Limb (tissue), 2 donors: ENCODE results near the gene SET.
"Not testable (repeated sequence)": the region's sequence is repeated elsewhere in the genome, so short reads cannot be mapped to it uniquely, and the experiment has no call there.

ENCODE experiments used
- DNase-seq, 2 donors: peaks; one replicate each; pipeline ENCODE4 v3.0.0-alpha.2; 2016; ENCODE audit errors: extremely low spot score in 2 of 2

The SET gene, protein sequence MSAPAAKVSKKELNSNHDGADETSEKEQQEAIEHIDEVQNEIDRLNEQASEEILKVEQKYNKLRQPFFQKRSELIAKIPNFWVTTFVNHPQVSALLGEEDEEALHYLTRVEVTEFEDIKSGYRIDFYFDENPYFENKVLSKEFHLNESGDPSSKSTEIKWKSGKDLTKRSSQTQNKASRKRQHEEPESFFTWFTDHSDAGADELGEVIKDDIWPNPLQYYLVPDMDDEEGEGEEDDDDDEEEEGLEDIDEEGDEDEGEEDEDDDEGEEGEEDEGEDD

DNA sequence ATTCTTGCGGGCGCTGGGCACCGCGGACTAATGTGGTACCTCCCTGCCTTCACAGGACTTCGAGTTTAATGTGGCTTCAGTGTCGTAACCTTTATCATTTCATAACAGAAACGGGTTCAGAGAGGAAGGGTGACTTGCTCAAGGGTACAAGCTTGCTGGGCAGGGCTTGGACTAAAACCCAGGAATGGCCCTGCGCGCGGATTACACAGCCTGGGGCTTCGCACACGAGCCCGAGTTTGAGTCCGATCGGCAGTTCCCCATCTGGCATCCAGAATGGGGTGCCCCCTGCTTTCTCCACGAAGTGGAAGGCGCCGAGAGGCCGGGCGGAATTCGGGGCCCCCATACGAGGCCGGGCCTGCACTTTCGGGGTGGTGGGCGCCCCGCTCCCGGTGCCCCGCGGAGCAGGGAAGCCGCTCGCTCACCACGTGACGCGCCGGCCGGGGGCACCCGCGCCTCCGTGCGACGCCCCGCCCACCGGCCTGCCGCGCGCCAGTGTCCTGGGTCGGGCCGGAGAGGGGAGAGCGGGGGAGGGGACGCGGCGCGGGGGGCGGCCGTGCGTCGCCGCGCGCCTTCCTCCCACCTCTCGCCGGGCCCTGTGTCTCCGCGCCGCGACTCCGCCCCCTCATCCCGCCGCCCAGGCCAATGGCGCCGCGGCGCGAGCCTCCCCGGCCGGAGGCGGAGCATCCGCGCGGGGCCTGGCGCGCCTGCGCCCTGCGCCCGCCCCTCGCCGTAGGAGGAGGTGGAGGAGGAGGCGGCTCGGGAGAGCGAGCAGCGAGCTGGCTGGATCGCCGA is at the start of gene SET:
SET (plus strand) TSS at position 722 of the 792 bp plus-strand sequence. CDS start 361 bp downstream, outside the sequence.
- peak; percentile 96 for DNase-seq

DNA sequence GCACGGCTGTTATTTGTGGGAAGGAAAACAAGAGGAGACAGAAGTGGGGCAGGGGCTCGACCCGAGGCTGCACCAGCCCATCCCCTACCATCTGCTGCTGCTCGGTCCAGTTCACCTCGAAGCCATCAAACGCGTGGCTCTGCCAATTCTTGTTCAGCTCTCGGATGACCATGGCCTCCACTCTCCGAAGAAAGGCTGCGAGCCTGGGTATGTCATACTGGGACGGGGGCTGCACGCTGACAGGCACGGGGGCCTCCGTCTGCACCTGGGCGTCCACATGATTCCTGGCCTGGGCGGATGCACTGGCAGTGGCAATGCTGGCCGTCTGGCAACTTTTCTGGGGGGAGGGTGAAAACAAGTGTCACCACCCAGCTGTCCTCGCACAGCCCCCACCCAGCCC is 48.4 kb upstream of the SET start:
- no peak for DNase-seq

GRCh38 chr9:128642675-128643245 is 46.3 kb upstream of the SET start:
- DNase-seq: no peak

GRCh38 chr9:128643519-128644300 is 45.3 kb upstream of the SET start:
- DNase-seq: no peak

DNA sequence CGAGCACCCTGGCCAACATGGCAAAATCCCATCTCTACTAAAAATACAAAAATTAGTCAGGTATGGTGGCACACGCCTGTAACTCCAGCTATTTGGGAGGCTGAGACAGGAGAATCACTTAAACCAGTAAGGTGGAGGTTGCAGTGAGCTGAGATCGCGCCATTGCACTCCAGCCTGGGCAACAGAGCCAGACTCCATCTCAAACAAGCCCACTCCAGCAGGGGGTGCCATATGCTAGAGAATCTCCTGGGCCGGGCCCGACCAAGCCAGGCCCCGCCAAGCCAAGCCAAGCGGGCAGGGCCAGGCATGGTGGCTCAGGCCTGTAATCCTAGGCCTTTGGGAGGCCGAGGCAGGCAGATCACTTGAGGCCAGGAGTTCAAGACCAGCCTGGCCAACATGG is 40.8 kb upstream of the SET start:
- not testable (repeated sequence) for DNase-seq

DNA sequence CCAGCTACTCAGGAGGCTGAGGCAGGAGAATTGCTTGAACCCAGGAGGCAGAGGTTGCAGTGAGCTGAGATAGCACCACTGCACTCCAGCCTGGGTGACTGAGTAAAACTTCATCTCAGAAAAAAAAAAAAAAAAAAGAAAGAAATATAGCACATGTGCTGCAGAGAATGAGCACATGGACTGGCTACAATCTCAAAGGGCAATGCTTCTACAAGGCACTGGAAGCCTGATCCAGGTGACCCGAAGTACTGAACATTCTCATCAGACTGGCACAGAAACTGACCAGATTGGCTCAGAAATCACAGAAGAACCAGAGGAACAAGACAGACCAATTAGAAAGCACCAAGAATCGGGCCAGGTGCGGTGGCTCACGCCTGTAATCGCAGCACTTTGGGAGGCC is 37.2 kb upstream of the SET start:
- no peak for DNase-seq

DNA sequence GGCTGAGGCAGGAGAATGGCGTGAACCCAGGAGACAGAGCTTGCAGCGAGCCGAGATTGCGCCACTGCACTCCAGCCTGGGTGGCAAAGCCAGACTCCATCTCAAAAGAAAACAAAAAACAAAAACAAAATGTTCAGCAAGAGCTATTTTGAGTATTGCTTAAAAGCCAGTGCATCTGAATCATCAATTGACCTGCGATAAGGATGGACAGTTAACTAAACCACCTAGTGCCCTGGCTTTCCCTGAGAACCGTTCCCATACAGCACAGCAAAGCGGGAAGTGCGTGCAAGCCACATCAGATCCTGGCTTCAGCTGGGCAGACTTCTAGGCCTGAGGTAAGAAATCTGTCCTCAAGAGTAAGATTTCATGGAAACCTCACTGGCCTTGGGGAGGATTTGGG is 35.1 kb upstream of the SET start:
- no peak for DNase-seq

GRCh38 chr9:128654481-128654880 is 34.5 kb upstream of the SET start:
- DNase-seq: no peak

- peak; percentile 94 to 97 for DNase-seq
Measured at GRCh38 chr9:128656416-128657343, 32.3 kb upstream of the SET start, which contains the start of gene DYNC2I2. TSS of gene DYNC2I2 (minus strand) at chr9:128656847. CDS start at chr9:128656726, 121 bp downstream.

GRCh38 chr9:128657344-128657704 is 31.7 kb upstream of the SET start:
- no peak for DNase-seq

GRCh38 chr9:128657796-128658195 is 31.2 kb upstream of the SET start:
- no peak for DNase-seq

GRCh38 chr9:128666481-128666941 is 22.5 kb upstream of the SET start:
- DNase-seq: not testable (repeated sequence)

DNA sequence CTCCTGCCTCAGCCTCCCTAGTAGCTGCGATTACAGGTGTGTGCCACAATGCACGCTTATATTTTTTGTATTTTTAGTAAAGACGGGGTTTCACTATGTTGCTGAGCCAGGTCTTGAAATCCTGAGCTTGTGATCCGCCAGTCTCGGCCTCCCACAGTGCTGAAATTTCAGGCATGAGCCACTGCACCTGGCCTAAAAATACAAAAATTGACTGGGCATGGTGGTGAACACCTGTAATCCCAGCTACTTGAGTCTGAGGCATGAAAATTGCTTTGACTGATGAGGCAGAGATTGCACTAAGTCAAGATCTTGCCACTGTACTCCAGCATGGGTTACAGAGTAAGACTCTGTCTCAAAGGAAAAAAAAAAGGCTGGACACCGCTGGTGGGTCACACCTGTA is 19.2 kb upstream of the SET start:
- no peak for DNase-seq

DNA sequence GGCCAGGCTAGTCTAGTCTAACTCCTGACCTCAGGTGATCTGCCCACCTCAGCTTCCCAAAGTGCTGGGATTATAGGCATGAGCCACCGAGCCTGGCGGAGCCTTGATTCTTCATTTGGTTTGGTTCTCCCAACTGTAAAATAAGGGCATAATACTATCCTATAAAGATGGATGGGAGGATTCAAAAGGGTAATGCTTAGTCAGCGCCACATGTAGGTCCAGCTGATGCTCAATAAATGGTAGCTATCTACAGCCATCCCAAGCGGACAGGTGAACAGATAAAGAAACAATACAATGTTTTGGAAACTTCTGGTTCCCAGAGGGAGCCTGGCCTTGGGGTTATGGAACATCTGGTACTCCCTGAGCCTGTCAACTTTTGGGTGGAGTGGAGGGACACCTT is 13.6 kb upstream of the SET start:
- DNase-seq: no peak

DNA sequence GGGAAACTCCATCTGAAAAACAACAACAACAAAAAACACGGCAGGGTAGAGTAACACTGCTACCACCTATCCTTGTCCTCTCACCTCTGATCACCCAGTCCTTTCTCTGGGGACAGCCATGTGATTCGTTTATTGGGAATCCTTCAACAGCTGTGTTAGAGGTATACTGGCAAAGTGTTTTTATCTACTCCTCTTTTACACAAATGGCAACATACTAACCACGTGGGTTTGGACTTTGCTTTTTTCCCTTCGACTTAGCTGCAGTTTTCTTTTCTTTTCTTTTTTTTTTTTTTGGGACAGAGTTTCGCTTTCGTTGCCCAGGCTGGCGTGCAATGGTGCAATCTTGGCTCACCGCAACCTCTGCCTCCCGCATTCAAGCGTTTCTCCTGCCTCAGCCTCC is 11.2 kb upstream of the SET start:
- DNase-seq: no peak

GRCh38 chr9:128683340-128684064 is 5.5 kb upstream of the SET start:
- DNase-seq: peak; percentile 4 to 53

DNA sequence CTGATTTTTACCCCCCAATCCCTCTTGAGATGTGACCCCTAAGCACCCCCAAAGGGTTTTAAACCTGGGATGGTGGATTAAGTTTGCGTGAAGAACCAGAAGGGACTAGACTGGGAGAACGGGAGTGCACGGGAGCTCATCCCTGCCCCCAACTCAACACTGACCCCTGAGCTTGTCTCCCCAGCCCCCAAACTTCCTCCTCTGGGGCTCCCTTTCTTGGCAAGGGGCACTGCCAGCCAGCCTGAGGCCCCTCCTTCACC is 5.0 kb upstream of the SET start:
- no peak for DNase-seq

DNA sequence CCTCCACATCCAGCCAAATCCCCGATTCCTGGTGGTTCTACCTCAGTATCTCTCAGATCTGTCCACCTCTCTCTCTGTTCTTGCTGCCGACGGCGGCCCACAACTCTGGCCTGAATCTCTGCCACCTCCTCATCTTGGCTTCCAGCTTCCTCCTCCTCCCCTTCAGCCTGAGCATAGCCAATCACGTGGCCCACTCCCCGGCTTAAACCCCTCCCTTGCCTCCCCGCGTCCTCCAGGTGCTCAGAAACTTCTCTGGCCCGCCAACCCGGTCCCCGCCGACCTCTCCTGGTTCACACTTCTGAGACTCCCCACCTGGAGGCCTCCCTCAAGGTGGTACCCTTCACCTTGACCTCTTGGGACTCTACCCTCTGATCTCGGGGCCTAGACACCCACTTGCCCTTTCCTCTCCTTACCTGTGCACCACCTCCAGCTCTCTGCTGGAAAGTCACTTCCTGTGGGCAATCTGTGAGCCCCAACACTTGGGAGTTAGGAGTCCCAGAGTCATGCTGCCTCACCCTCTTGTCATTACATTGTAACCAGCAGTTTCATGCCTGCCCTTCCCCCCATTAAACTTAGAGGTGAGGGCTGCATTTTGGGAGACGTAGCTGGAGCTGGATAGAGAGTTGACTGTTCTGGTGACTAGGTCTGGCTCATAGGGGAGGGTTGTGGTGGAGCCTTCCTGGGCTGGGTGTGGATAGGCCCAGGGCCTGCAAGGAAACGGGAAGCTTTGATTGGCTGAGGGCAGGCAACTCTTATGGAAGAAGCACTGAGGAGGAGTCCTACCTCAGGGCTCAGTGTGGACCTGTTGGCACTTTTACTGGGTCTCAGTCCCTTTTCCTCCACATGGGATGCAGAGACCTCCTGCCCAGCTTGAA is 4.5 kb upstream of the SET start:
- DNase-seq: peak; percentile 65 to 72
